ENCODE data around the gene PABPC1L.
"Not testable (repeated sequence)": the region's sequence is repeated elsewhere in the genome, so short reads cannot be mapped to it uniquely, and the experiment has no call there.

The PABPC1L gene

GRCh38 chr20:44909872-44910689, at the start of gene PABPC1L:
Gene PABPC1L (plus strand): TSS chr20:44910060. CDS start chr20:44910144, 84 bp downstream.
- peak; percentile 67 for DNase-seq

- DNase-seq: no peak
Measured at GRCh38 chr20:44861531-44862006, 48.3 kb upstream of the PABPC1L start.

- no peak for DNase-seq
Measured at GRCh38 chr20:44862286-44862685, 47.6 kb upstream of the PABPC1L start.

GRCh38 chr20:44863365-44864084, 46.3 kb upstream of the PABPC1L start:
- not testable (repeated sequence) for DNase-seq

GRCh38 chr20:44864493-44864892, 45.4 kb upstream of the PABPC1L start:
- DNase-seq: not testable (repeated sequence)

GRCh38 chr20:44866703-44867335, 43.0 kb upstream of the PABPC1L start:
- DNase-seq: no peak

GRCh38 chr20:44869471-44869870, 40.4 kb upstream of the PABPC1L start:
- no peak for DNase-seq

- not testable (repeated sequence) for DNase-seq
Measured at GRCh38 chr20:44882360-44882759, 27.5 kb upstream of the PABPC1L start.

GRCh38 chr20:44883214-44883902, 26.5 kb upstream of the PABPC1L start:
- no peak for DNase-seq

GRCh38 chr20:44884907-44885391, 24.9 kb upstream of the PABPC1L start:
- DNase-seq: no peak

- peak; percentile 95 for DNase-seq
Measured at GRCh38 chr20:44885392-44886265, 24.2 kb upstream of the PABPC1L start, which contains the start of gene YWHAB. Gene YWHAB (plus strand): TSS chr20:44885705. CDS start chr20:44901534, 15,829 bp downstream.

- DNase-seq: no peak
Measured at GRCh38 chr20:44886266-44886651, 23.6 kb upstream of the PABPC1L start.

GRCh38 chr20:44886828-44887227, 23.0 kb upstream of the PABPC1L start:
- DNase-seq: no peak

- DNase-seq: no peak
Measured at GRCh38 chr20:44887466-44887865, 22.4 kb upstream of the PABPC1L start.

GRCh38 chr20:44888226-44889103, 21.4 kb upstream of the PABPC1L start:
- DNase-seq: no peak

- no peak for DNase-seq
Measured at GRCh38 chr20:44891826-44892225, 18.0 kb upstream of the PABPC1L start.

GRCh38 chr20:44894959-44895358, 14.9 kb upstream of the PABPC1L start:
- no peak for DNase-seq

- no peak for DNase-seq
Measured at GRCh38 chr20:44896583-44896982, 13.3 kb upstream of the PABPC1L start.

- no peak for DNase-seq
Measured at GRCh38 chr20:44897133-44897532, 12.7 kb upstream of the PABPC1L start.

GRCh38 chr20:44900231-44900854, 9.5 kb upstream of the PABPC1L start:
- DNase-seq: no peak

Measured in activated CD4-positive, alpha-beta T cell treated with anti-CD3 and anti-CD28 coated beads for 1 hour (primary cell).